ENCODE measurements around the gene SORL1.
"Not testable (repeated sequence)": the region's sequence is repeated elsewhere in the genome, so short reads cannot be mapped to it uniquely, and the experiment has no call there.

SORL1 gene

DNA sequence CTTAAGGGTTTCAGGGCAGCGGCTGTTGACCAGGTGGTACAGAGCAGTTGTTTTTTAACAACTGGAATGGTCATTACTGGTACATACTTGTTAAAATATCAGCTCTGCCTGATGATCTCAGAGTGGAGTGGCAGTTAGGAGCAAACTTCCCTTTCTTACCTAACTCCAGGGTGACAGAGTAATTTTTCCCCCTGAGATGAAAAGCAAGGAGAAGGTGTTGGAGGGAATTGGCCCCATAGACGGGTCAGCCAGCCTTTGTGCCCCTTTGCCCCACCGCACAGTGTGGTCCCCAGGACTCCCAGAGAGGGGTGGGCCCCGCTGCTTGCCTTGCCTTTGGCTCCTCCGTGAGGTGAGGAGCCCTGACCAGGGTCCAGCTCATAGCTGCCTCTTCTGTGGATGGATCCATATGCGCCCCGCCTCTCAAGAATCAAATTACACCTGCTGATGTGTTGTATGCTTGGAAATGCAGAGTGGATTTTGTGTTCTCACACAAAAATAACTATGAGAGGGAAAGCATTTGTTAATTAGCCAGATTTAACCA lies 27.7 kb downstream of the SORL1 start:
- no peak for DNase-seq

DNA sequence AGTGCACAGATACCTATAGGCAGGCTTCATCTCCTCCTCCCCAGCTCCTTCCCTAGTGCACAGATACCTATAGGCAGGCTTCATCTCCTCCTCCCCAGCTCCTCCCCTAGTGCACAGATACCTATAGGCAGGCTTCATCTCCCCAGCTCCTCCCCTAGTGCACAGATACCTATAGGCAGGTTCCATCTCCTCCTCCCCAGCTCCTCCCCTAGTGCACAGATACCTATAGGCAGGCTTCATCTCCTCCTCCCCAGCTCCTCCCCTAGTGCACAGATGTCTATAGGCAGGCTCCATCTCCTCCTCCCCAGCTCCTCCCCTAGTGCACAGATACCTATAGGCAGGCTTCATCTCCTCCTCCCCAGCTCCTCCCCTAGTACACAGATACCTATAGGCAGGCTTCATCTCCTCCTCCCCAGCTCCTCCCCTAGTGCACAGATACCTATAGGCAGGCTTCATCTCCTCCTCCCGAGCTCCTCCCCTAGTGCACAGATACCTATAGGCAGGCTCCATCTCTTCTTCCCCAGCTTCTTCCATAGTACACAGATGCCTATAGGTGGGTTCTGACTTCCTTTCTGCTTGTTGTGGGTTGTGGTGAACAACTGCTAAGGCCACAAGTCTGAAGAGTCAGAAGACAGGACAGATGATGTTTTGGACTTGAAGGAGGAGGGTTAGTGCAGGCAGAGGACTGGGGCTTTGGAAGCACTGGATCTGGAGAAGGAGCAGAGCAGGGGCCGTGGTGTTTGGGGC lies 29.5 kb downstream of the SORL1 start:
- not testable (repeated sequence) for DNase-seq

DNA sequence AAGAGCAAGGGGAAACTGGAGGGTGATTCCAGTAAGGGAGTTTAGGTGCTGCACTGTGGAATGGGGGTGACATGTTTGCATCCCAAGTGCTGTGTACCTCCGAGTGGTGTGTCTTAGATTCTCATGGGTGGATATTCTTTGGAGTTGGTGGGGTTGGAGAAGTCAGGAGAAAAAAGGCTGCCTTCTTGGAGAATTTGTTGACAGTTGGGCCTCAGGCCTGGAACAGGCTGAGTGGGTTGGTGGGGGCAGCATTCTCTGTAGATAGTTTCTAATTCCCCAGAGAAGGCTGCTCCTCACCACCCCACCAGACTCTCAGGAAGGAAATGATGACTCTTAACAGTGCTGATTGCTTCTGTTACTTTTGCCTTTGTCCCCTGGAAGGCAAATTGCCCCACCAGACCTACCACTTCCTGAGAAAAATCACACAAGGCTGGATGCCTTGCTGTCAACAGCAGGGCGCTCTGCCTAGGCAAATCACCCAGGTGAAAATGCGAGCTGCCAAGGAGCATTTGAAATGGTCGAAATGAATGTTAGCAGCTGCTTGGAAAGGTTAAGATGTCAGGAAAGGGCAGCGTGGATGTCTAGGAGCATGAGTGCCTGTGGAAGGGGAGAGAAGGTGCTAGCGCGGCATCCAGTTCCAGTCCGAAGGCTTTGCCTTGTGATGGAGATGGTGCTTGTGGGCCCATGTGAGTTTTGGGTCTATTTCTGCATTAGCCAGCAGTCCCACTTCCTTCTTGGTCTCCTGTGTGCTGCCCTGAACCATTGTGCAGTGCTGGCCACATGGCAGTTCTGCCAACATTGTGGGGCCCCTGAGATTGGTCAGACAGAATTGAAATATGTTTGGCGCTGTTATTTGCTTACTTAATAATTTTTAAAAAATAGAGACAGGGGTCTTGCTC lies 30.4 kb downstream of the SORL1 start:
- DNase-seq, result no peak

DNA sequence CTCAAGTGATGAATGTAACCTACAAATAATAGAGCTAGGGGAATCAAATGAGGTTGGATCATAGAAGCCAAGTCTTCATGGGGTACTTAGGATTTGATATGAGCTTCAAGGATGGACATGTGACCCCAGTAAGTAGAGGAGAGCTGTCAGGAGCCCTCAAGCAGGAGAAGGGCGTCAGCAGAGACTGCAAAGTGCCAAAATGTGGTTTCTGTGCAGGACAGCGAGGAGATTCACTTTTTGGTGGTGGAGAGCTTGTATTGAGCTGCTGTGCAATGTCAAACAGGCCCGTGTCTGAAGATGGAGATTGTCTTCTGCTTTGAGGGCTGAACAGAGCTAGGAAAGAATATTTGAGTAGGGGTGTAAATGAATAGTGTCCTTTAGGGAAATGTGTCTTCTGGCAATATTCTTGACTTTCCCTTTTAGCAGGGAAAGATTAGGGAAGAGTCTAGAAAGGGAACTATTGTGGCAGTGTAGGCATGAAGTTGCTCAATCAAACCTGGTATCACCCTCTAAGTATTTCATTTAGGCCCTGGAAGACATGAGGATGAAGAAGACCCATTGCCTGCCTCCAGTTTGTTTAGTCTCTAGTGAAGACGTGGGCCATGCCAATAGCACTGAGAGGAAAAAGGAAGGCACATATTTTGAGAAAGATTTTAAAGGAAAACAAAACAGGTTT lies 31.8 kb downstream of the SORL1 start:
- no peak for DNase-seq

- no peak for DNase-seq
Observed at GRCh38 chr11:121485216-121485615, 33.1 kb downstream of the SORL1 start.

DNA sequence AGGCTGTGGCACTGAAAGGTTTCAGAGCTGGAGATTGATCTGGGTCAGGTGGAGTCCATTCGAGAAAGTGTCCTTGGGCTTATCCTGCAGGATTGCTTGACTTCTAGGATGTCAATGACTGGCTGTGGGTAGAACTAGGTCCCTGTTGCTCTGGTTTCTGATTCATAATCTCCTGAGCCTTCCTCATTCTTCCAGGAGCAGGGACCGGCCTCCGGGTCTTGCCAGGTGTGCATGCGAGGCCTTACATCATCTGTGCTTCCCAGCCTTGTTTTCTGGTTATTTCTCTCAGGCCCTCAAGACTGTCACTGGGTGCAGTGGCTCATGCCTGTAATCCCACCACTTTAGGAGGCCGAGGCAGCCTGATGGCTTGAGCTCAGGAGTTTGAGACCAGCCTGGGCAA lies 33.9 kb downstream of the SORL1 start:
- no peak for DNase-seq

GRCh38 chr11:121487191-121487590 lies 35.1 kb downstream of the SORL1 start:
- no peak for DNase-seq

DNA sequence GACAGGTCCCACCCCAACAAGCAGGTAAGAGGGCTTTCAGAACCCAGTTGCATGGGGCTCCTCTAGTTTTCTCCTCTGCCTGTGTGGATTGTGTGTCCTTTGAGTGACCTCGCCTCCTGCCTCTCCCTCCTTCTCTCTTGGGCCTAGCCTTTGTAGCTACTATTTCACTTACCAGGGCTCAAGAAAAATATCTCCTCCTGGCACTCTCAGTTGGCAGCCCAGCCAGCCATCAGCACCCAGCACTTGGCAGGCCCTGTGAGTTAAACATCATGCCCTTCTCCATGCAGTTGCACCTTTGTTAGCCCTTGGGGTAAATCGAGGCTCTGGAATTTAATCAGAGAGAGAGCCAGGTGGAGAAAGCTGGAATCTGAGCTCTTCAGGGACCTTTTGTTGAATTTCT lies 36.1 kb downstream of the SORL1 start:
- DNase-seq, result no peak

GRCh38 chr11:121488641-121489040 lies 36.5 kb downstream of the SORL1 start:
- no peak for DNase-seq

DNA sequence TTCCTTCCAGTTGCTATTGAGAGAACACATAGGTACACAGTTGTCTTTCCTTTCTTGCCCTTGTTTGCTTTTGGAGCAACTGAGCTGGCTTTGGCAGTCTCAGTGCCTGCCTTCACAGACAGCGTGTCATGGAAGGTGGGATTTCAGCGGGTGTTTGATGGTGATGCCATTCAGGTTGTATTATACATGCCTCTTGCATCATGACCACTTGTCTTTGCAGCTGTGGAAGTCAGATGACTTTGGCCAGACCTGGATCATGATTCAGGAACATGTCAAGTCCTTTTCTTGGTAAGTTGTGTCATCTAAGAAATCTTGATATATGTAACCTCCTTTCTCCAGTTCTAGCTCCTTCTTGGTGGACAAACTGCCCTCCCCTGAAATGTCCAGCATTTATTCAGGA lies 37.7 kb downstream of the SORL1 start:
- DNase-seq, result no peak

DNA sequence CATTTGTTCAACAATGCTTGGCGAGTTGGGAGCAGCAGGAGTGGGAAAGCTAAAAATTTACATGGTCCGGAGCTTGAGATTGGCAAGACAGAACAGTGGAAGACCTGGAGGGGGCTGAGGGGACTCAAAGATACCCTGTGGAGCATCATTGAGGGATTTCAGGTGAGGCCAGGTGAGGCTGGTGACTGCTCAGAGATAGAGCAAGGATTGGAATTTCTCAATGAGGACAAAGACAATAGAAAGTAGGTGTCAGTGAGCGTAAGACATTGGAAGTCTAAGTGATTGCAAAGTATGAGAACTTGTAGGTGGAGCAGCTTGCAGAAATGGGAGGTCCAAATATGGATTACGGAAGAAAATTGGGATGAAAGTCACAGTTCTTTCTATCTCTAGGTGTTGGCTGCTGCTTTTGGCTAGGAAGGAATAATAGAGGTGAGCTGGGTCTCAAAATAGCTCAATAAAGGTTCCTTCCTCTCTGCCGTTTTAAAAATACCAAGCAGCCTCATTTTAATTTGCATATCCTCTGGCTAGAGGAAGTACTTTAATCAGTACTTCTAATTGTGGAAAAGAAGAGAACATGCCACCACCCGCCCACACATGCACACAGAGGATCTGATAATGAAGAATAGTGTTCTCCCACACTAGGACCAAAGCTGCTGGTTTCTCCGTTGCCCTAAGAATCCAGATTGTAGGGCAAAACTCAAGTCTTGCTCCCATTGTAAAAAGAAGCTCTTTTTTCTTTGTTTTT lies 42.4 kb downstream of the SORL1 start:
- no peak for DNase-seq

DNA sequence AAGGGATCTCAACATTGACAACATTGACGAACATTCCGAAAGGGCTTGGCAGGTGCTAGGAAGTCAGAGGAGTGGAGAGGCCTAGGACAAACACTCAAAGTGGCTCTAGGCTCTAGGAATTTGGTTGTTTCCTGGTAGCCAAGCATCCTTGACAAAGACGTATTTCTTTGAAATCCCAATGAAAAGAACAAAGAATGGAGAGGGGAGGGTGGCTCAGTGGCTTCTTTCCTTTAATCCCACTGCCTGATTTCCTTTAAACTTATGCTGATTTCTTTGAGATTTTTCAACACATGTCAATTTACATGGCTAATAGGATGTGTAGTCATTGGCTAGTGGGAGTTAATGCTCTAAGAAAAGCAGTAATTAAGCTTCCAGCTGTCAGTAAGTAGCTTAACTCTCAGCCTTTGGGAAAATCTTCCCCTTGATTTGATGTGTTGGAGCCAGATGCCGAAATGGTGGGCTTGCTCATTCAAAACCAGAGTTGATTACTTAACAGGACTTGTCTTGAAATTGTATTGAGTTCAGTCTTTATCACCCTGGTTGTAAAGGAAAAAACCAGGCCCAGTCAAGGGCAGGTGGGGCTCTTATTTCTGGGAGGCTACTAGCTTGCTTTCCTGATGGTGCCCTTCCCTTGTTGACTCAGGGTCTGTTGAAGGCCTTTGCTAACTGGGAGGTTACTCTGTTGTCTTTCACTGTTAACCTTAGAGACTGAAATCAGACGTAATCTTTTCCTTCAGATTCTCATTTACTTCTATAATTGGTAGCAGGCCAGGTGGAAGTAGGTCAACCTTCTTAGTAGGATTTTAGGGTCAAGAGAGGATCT lies 45.3 kb downstream of the SORL1 start:
- DNase-seq, result no peak

GRCh38 chr11:121499405-121499804 lies 47.3 kb downstream of the SORL1 start:
- DNase-seq, result no peak

DNA sequence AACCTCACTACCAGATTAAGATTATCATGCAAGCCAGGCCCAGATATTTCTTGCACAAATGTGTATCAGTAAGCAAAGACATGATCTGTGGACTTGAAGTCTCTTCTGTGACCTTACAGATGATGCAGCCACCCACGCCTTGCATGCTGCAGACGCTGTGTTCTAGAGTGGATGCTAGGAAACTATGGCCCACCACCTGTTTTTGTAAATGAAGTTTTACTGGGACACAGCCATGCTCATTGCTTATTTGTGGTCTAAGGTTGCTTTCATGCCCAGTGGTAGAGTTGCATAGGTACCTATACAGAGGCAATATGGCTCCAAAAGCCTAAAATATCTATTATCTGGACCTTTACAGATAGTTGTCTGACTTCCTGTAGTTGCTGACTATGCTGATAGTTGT lies 48.2 kb downstream of the SORL1 start:
- no peak for DNase-seq

DNA sequence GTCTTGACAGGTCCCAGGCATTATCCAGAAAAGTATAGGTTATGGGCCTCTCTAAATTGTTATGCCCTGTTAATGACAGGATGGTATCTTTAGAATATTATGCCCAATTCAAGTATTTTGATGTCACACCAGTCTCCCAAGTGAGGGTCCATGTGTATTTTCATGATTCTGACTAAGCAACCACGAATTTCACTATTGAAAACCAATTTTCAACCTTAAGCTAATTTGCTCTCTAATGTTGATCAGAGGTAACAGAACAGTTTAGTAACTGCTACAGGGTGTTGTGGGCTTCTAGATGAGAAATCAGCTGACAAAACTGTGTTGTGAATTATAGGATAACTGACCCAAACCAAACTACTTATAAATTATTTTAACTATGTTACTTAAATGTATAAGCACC lies 48.6 kb downstream of the SORL1 start:
- DNase-seq, result no peak

- DNase-seq, result no peak
Observed at GRCh38 chr11:121503051-121503450, 50.9 kb downstream of the SORL1 start.

DNA sequence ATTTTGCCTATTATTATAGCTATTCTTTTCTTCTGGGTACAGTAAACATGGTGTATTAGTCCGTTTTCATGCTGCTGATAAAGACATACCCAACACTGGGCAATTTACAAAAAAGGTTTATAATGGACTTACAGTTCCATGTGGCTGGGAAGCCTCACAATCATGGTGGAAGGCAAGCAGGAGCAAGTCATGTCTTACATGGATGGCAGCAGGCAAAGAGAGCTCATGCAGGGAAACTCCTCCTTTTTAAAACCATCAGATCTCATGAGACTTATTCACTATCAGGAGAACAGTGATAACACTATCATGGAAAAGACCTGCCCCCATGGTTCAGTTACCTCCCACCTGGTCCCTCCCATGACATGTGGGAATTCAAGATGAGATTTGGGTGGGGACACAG lies 54.1 kb downstream of the SORL1 start:
- not testable (repeated sequence) for DNase-seq

- DNase-seq, result no peak
Observed at GRCh38 chr11:121508449-121508848, 56.3 kb downstream of the SORL1 start.

DNA sequence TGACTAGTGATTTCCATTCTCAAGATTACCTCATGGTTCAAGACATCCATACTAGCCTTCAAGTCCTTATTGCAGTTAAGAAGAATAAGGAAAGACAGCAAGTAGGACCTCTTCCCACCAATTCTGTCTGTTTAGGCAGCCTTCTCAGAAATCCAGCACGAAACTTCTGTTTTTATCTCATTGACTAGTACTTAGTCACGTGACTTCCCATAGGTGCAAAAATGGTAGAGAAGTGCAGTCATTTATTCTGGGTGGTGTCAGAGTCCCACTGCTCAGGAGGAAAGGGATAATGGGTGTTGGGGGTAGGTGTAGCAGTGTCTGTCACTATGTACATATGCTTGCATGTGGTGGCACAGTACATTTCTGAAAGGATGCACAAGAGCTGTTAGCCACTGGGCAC lies 58.3 kb downstream of the SORL1 start:
- DNase-seq, result no peak

- DNase-seq, result no peak
Observed at GRCh38 chr11:121512468-121513465, 60.7 kb downstream of the SORL1 start.
